IPS-11a (cell line): ENCODE results near the gene SMOC2.
"Not testable (repeated sequence)": the region's sequence is repeated elsewhere in the genome, so short reads cannot be mapped to it uniquely, and the experiment has no call there.

Experiments
- H3K4me3 ChIP-seq: one replicate; pipeline ENCODE4 v1.5.1; 2013; ENCODE audit warnings: low read depth, low read length, control low read depth

SMOC2 gene

GRCh38 chr6:168570211-168570610 lies 129.2 kb downstream of the SMOC2 start:
- H3K4me3 ChIP-seq, result no peak overlapping the region

- no peak overlapping the region for H3K4me3 ChIP-seq
Measured at GRCh38 chr6:168571268-168571667, 130.3 kb downstream of the SMOC2 start.

DNA sequence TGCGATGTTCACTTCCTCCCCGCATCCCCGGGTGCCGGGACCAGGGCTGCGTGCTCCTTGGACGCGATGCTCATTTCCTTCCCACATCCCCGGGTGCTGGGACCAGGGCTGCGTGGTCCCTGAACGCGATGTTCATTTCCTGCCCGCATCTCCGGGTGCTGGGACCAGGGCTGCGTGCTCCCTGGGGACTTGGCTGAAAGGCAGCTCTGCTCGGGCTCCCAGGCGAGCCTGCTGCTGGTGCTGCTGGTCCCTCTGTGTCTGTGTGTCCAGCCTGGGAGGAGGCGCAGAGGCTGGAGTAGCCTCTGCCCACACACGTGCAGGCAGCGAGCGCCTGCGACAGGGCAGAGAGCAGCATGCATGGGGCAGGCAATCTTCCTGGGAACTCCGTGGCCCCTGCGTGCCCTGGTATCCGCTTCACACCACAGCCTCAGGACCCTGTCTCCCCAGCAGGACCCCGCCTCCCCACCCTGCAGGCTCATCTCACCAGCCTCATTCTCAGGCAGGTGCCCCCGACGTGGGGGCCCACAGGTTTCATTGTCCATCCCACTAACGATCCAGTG lies 132.4 kb downstream of the SMOC2 start:
- H3K4me3 ChIP-seq, result not testable (repeated sequence)

DNA sequence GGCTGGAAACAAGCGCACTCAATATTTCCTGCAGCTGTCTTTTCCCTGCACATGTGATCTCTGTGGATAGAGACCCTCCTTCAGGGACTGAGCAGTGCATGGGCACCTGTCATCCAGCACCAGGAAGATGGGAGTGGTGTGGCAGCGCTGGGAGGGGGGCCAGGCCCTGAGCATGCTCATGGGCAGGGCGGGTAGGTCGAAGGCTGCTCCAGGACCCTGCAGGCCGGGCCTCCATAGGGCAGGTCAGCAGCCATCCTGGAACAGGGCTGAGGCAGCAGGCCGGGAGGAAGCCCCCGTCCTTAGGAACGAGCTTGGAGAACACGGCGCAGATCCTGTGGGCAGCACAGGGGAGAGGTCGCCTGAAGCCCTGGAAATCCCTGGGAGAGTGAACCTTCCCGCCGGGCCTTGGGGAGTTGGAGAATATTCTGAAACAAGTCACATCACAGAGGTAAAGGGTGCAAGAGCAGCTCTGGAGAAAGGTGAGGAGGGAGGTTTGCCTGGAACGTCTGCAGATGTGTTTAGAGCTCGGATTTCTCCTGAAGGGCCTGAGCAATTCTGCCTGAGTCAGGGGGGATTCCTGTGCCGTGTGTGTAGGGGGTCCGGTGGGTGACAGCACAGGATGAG lies 133.2 kb downstream of the SMOC2 start:
- no peak overlapping the region for H3K4me3 ChIP-seq

DNA sequence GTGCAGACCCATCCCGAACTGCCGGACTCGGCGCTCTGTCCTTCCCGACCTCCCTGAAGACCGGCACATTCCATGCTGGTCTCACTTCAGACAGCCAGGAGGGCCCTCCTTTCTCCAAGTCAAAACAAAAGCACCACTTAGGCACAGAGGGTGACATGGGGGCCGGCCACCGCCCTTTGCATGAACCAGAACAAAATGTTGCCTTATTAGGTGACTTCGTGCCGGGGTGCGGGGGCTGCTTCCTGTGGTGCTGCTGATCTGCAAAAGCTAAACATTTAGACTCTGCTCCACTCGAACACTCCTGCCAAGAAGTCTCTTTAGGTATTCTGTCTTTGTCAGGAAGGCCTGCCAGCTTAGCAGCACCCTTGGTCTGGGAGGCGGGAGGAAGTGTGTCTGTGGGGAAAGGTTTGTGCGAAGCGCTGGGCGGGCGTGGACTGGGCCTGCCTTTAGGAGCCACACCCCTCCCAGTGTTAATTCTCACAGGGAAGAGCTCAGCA lies 133.8 kb downstream of the SMOC2 start:
- H3K4me3 ChIP-seq, result no peak overlapping the region

DNA sequence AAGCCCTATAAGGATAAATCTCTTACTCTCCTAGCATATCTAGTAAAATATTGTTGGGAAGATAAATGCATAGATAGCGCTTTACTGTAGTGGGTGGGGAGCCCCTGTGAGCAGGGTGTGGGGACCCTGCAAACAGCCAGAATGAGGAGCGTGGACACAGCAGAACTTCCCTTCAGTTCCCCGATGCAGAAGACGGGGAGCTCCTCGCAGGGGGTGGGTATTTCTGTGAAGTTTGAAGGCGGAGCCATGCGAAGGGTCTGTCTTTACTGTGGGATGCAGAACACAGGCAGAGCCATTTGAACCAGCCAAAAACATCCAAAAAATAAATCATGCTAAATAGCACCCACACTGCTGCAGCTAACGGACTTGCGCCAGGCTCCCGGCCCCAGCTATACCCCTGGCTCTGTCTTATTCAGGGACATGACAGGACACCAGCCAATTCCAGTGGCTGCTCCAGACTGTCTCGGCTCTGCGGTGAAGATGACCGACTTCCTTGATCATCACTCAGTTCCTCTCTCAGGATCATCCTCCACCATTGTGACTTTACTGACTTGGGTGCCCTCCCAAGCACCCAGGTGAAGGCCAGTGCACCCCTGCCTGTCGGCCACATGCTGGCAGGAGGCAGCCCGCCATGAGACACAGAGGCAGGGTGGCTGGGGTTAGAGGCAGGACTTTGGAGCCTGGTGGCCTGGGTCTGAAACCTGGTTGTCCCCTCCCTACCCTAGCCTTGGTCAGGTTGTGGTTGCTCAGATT lies 134.5 kb downstream of the SMOC2 start:
- no peak overlapping the region for H3K4me3 ChIP-seq

- no peak overlapping the region for H3K4me3 ChIP-seq
Measured at GRCh38 chr6:168576388-168576787, 135.4 kb downstream of the SMOC2 start.

DNA sequence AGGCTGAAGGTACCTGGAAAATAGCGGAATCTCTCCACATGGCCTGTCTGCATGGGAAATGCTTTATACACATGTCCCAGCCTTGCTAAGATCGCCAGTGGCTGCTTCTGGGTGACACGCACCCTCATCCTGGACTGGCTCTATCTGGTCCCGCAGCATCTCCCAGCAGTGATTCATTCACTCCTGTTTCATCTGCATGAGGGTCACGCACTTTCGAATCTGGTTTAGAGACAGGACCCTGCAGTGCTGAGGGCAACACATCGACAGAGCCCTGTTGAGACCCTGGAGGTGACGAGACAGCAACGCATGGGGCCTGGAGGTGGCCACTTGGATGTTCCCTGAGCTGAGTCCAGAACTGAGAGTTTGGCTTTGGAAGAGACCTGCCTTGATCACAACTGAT lies 136.5 kb downstream of the SMOC2 start:
- no peak overlapping the region for H3K4me3 ChIP-seq

DNA sequence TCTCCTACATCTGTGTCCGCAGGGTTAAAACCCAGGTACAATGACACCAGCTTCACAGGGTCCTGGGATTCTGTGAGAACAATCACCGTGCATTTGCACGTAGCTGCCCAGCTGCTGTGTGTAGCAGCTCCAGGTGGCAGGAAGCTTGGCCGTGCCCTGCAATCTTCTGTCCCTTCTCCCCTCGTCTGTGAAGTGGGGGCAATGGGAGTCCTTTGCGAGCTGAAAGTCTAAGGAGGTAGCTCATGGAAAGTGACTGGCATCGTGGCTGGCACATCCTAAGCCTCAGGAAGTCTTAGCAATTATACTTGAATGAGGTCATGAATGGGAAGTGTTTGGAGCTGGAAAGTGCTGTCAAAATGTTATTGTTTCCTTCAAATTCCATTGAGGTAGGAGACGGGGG lies 137.1 kb downstream of the SMOC2 start:
- H3K4me3 ChIP-seq, result no peak overlapping the region

GRCh38 chr6:168581236-168581635 lies 140.3 kb downstream of the SMOC2 start:
- H3K4me3 ChIP-seq, result no peak overlapping the region

- H3K4me3 ChIP-seq, result no peak overlapping the region
Measured at GRCh38 chr6:168581706-168582105, 140.7 kb downstream of the SMOC2 start.

DNA sequence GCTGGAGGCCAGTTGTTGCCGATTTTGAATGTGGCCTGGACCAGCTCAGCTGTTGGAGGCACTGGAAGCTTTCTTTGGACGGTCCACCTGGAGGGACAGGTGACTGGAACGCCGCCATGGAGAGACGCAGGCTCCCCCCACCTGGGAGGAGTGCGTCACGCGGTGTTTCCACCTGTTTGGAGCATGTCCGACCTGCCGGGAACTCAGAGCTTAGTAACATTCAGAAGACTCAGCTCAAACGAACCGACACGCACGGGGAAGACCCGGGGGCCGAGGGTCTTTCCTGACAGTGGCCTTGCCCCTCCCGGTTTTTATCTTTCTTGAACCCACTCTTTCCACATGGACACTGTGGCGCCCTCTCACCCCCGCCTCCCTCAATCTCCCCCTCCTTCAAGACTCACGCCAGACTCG lies 141.6 kb downstream of the SMOC2 start:
- H3K4me3 ChIP-seq, result no peak overlapping the region

DNA sequence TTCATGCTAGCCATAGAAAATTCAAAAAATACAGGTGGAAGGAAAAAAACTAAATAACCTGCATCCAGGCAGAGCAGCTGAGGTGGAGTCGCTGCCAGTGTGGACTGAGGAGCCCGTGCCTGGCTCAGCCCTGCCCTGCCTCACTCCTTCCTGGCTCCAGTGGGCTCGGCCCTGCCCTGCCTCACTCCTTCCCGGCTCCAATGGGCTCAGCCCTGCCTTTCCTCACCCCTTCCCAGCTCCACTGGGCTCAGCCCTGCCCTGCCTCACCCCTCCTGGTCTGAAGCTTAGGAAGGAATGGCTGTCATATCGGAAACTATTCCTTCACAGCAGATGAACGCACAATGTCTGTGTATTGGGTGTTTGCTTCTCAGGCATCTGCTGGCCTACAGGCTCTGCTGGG lies 142.1 kb downstream of the SMOC2 start:
- no peak overlapping the region for H3K4me3 ChIP-seq

DNA sequence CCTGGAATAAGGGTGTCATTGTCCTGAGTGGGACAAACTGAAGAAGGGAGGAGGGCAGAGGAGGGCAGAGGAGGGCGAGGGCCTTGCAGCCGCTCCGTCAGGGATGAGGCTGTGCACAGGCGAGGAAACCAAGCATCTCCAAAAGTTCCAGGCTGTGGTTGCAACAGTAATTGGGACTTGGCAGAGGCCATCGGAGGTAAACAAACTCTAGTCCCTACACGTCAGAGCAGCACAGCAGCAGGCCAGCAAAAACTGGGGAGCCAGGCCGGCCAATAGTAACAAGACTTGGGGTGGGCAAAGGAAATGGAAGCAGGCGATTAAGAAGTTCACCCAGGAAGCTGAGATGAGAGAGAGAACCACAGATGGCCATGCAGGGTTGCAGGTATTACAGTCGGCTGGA lies 142.8 kb downstream of the SMOC2 start:
- H3K4me3 ChIP-seq, result no peak overlapping the region

DNA sequence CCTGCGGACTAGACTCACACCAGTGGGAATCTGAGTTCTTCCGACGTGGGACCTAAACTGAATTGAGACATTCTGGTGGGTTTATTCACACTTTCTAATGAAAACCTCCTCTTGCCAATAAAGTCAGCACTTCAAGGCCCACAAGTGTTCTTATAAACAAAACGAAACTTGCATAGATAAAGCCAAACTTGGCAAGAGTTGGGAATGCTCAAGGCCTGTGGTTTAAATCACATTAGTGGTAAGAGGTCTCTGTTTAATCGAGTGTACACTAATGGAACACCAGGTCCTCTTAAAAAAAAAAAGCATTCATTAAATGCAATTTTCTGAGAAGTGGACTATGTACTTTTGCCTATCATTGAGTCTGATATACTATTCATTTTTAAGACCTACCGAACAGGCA lies 143.3 kb downstream of the SMOC2 start:
- no peak overlapping the region for H3K4me3 ChIP-seq

DNA sequence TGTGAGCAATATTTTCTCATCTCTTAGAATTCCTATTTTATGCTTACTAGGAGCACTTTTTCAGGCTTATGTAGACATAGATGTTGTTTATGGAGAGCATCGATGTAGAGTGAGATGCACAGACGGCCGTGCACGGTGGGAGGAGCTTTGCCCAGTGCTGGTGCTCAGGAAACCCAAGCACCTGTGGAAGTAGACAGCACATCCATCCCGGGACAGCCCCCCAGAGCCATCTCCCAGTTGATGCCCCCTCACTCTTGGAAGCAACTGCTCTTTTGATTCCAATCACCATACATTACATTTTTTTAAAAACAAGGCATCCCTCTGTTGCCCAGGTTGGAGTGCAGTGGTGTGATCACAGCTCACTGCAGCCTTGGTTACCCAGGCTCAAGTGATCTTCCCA lies 143.7 kb downstream of the SMOC2 start:
- no peak overlapping the region for H3K4me3 ChIP-seq

GRCh38 chr6:168585441-168585840 lies 144.5 kb downstream of the SMOC2 start:
- no peak overlapping the region for H3K4me3 ChIP-seq

DNA sequence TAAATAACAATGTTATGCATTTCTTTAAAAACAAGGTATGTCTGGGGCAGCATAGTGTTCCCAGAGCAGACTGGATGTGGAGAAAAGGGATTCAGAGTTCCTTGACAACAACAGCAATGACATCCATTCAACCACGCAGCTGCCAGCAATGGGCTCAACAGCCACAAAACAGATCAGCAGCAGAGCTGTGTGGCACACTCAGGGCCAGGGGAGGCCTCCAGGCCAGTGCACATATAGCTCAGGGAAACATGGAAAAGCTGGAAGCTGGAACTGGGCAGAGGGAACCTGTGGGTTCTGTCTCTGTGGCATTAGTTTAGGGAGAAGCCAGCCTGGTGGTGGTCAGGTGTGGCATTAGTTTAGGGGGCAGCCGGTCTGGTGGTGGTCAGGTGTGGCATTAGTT lies 148.3 kb downstream of the SMOC2 start:
- H3K4me3 ChIP-seq, result no peak overlapping the region

GRCh38 chr6:168590406-168590805 lies 149.4 kb downstream of the SMOC2 start:
- no peak overlapping the region for H3K4me3 ChIP-seq

DNA sequence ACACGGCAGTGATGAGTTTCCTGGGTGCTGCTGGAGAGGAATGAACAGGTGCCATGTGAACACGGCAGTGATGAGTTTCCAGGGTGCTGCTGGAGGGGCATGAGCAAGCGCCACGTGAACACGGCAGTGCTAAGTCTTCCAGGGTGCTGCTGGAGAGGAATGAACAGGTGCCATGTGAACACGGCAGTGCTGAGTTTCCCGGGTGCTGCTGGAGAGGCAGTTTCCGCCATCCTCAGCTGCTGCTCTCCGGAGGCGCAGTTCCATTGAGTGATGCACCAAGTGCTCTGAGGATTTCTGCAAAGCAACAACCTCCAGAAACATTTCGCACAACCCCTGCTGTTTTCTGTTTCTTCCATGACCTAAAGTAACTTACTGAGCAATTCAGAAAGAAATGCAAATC lies 155.4 kb downstream of the SMOC2 start:
- no peak overlapping the region for H3K4me3 ChIP-seq

- H3K4me3 ChIP-seq, result no peak overlapping the region
Measured at GRCh38 chr6:168597471-168597875, 156.5 kb downstream of the SMOC2 start.
